Measurements from ENCODE around the gene ATG4A. TPM values are rescaled to one million over a fixed set of nuclear protein-coding genes. Genes with fewer than 3 reads are reported as not detected.

ATG4A gene
- total RNA-seq, 1 donor from 2014 or later, result 12.8 TPM

GRCh38 chrX:108121291-108121690 lies 29.7 kb downstream of the ATG4A start:
- intact Hi-C loops (cut with micrococcal nuclease), result no loop called here

- intact Hi-C loops (cut with micrococcal nuclease), result no loop called here
These were observed 31.2 kb downstream of the ATG4A start for GRCh38 chrX:108122748-108123147.

GRCh38 chrX:108123591-108124366 lies 32.2 kb downstream of the ATG4A start:
- intact Hi-C loops (cut with micrococcal nuclease), result no loop called here

GRCh38 chrX:108126661-108127060 lies 35.1 kb downstream of the ATG4A start:
- intact Hi-C loops (cut with micrococcal nuclease), result no loop called here

- intact Hi-C loops (cut with micrococcal nuclease), result no loop called here
These were observed 35.6 kb downstream of the ATG4A start for GRCh38 chrX:108127152-108127551.

- intact Hi-C loops (cut with micrococcal nuclease), result no loop called here
These were observed 39.3 kb downstream of the ATG4A start for GRCh38 chrX:108130889-108131288.

- intact Hi-C loops (cut with micrococcal nuclease), result no loop called here
These were observed 39.9 kb downstream of the ATG4A start for GRCh38 chrX:108131471-108131870.

- intact Hi-C loops (cut with micrococcal nuclease), result no loop called here
These were observed 40.5 kb downstream of the ATG4A start for GRCh38 chrX:108132034-108132433.

GRCh38 chrX:108132876-108133275 lies 41.3 kb downstream of the ATG4A start:
- intact Hi-C loops (cut with micrococcal nuclease), result no loop called here

- intact Hi-C loops (cut with micrococcal nuclease), result no loop called here
These were observed 43.1 kb downstream of the ATG4A start for GRCh38 chrX:108134724-108135123.

- intact Hi-C loops (cut with micrococcal nuclease), result loop anchor here (2.0 kb wide), 1 partner anchor 118 kb away; no protein-coding TSS in a partner anchor
These were observed 47.5 kb downstream of the ATG4A start for GRCh38 chrX:108138814-108139702.

GRCh38 chrX:108148524-108148923 lies 56.9 kb downstream of the ATG4A start:
- intact Hi-C loops (cut with micrococcal nuclease), result no loop called here

- intact Hi-C loops (cut with micrococcal nuclease), result no loop called here
These were observed 64.5 kb downstream of the ATG4A start for GRCh38 chrX:108156082-108156481.

GRCh38 chrX:108156934-108157466 lies 65.4 kb downstream of the ATG4A start:
- intact Hi-C loops (cut with micrococcal nuclease), result no loop called here

- intact Hi-C loops (cut with micrococcal nuclease), result no loop called here
These were observed 66.0 kb downstream of the ATG4A start for GRCh38 chrX:108157628-108158027.

- intact Hi-C loops (cut with micrococcal nuclease), result no loop called here
These were observed 67.6 kb downstream of the ATG4A start for GRCh38 chrX:108159028-108159670.

- intact Hi-C loops (cut with micrococcal nuclease), result no loop called here
These were observed 68.7 kb downstream of the ATG4A start for GRCh38 chrX:108160309-108160708.

GRCh38 chrX:108162265-108162664 lies 70.7 kb downstream of the ATG4A start:
- intact Hi-C loops (cut with micrococcal nuclease), result no loop called here

GRCh38 chrX:108163333-108164082 lies 71.9 kb downstream of the ATG4A start:
- intact Hi-C loops (cut with micrococcal nuclease), result no loop called here

- intact Hi-C loops (cut with micrococcal nuclease), result no loop called here
These were observed 74.0 kb downstream of the ATG4A start for GRCh38 chrX:108165383-108166111.
